Measurements from ENCODE around the gene LRP2.
A peak's percentile ranks its signal among the peaks of the same experiment; 100 is the strongest.

DNA sequence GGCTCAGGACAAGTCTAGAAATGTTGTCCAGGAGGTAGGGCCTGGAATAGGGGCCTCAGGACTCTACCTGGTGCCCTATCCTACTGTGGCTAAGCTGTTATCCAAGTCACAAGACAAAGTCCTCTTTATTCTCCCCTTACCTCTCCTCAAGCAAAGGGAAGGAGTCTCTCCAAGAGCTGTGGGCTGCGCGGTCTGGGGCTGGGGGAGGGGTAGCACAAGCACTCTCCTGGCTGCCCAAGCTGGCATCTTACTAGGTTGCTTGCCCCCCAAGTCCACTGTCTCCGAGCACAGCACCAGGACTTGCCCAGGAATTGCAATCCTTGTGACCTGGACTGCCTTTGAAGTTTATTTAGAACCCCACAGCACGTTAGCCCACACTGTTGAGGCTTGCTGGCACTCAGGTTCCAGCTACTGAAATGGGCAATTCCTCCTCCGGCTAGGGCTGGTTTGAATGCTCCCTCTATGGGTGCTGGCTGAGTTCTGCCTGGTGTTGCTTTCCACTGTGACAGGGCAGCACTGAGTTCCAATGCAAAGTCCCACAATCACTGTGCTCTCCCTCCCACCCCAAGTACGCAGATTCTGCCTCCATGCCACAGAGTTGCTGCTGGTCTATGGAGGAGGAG lies 274.5 kb downstream of the LRP2 start:
- TF ChIP-seq, protein P1, sequence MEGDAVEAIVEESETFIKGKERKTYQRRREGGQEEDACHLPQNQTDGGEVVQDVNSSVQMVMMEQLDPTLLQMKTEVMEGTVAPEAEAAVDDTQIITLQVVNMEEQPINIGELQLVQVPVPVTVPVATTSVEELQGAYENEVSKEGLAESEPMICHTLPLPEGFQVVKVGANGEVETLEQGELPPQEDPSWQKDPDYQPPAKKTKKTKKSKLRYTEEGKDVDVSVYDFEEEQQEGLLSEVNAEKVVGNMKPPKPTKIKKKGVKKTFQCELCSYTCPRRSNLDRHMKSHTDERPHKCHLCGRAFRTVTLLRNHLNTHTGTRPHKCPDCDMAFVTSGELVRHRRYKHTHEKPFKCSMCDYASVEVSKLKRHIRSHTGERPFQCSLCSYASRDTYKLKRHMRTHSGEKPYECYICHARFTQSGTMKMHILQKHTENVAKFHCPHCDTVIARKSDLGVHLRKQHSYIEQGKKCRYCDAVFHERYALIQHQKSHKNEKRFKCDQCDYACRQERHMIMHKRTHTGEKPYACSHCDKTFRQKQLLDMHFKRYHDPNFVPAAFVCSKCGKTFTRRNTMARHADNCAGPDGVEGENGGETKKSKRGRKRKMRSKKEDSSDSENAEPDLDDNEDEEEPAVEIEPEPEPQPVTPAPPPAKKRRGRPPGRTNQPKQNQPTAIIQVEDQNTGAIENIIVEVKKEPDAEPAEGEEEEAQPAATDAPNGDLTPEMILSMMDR (optimal IDR thresholded peaks at IDR 0.05 in 1 of 3, IDR thresholded peaks at IDR 0.05 in 1 of 3, conservative IDR thresholded peaks at IDR 0.05 in 1 of 3; ENCODE audit: extremely low read depth in 1 of 3, insufficient read depth in 2 of 3, low read length in 3 of 3), result peak in 1 of 3 experiments; percentile 15
- TF ChIP-seq EZH2 (IDR thresholded peaks at IDR 0.05; ENCODE audit: low read length), result no peak

Measured in keratinocyte (primary cell).